GM19043 (cell line): Measurements from ENCODE around the gene ZNF678.
"Not testable (repeated sequence)": the region's sequence is repeated elsewhere in the genome, so short reads cannot be mapped to it uniquely, and the experiment has no call there.

Experiments
- ATAC-seq: cut with Tn5 transposase; IDR thresholded peaks from one replicate; pipeline ENCODE4 v1.9.1; 2021; ENCODE audit warnings: low read depth; ENCODE audit not compliant: unreplicated experiment

ZNF678 gene

GRCh38 chr1:227589777-227590176, 26.4 kb downstream of the ZNF678 start:
- ATAC-seq, result not testable (repeated sequence)

GRCh38 chr1:227596222-227596621, 32.9 kb downstream of the ZNF678 start:
- ATAC-seq, result not testable (repeated sequence)

GRCh38 chr1:227603327-227603726, 40.0 kb downstream of the ZNF678 start:
- no peak for ATAC-seq

- no peak for ATAC-seq
These were observed 41.1 kb downstream of the ZNF678 start for GRCh38 chr1:227604446-227604845.

GRCh38 chr1:227606271-227606670, 42.9 kb downstream of the ZNF678 start:
- not testable (repeated sequence) for ATAC-seq

GRCh38 chr1:227607336-227607898, 44.1 kb downstream of the ZNF678 start:
- ATAC-seq, result no peak

- ATAC-seq, result no peak
These were observed 49.3 kb downstream of the ZNF678 start for GRCh38 chr1:227612658-227613057.

- ATAC-seq, result no peak
These were observed 50.2 kb downstream of the ZNF678 start for GRCh38 chr1:227613526-227613925.

- no peak for ATAC-seq
These were observed 57.9 kb downstream of the ZNF678 start for GRCh38 chr1:227621211-227621610.

GRCh38 chr1:227622739-227623475, 59.6 kb downstream of the ZNF678 start:
- no peak for ATAC-seq

GRCh38 chr1:227632325-227632724, 69.0 kb downstream of the ZNF678 start:
- ATAC-seq, result no peak

- no peak for ATAC-seq
These were observed 72.2 kb downstream of the ZNF678 start for GRCh38 chr1:227635596-227635995.

- ATAC-seq, result no peak
These were observed 91.1 kb downstream of the ZNF678 start for GRCh38 chr1:227654431-227654830.

GRCh38 chr1:227654858-227655752, 91.7 kb downstream of the ZNF678 start:
- ATAC-seq, result no peak

GRCh38 chr1:227661495-227661894, 98.1 kb downstream of the ZNF678 start:
- ATAC-seq, result no peak

GRCh38 chr1:227662933-227663332, 99.6 kb downstream of the ZNF678 start:
- no peak for ATAC-seq

- ATAC-seq, result no peak
These were observed 102.9 kb downstream of the ZNF678 start for GRCh38 chr1:227666286-227666685.

- ATAC-seq, result no peak
These were observed 110.1 kb downstream of the ZNF678 start for GRCh38 chr1:227673441-227673840.

- ATAC-seq, result no peak
These were observed 122.5 kb downstream of the ZNF678 start for GRCh38 chr1:227685807-227686206.

- ATAC-seq, result no peak
These were observed 134.0 kb downstream of the ZNF678 start for GRCh38 chr1:227697321-227697864.

- ATAC-seq, result not testable (repeated sequence)
These were observed 138.3 kb downstream of the ZNF678 start for GRCh38 chr1:227701631-227702030.
